Fibroblast of peridontal ligament (primary cell): ENCODE measurements around the gene ZKSCAN1.
A peak's percentile ranks its signal among the peaks of the same experiment; 100 is the strongest.

Experiments
- DNase-seq: peaks from one replicate; pipeline ENCODE4 v3.0.0-alpha.2; 2010; ENCODE audit errors: extremely low read depth

The ZKSCAN1 gene

GRCh38 chr7:100080907-100081534 lies 65.6 kb downstream of the ZKSCAN1 start:
- DNase-seq: peak; percentile 15

GRCh38 chr7:100081535-100082102 lies 66.2 kb downstream of the ZKSCAN1 start, which contains the start of gene ZNF3:
TSS of gene ZNF3 (minus strand) at chr7:100081723. CDS start at chr7:100077357, 4,366 bp downstream.
- DNase-seq: peak; percentile 99

- DNase-seq: no peak
These were observed 67.6 kb downstream of the ZKSCAN1 start for GRCh38 chr7:100082978-100083377.

GRCh38 chr7:100085515-100085914 lies 70.1 kb downstream of the ZKSCAN1 start:
- no peak for DNase-seq

GRCh38 chr7:100087055-100087750 lies 71.8 kb downstream of the ZKSCAN1 start:
- DNase-seq: peak; percentile 97

- no peak for DNase-seq
These were observed 72.8 kb downstream of the ZKSCAN1 start for GRCh38 chr7:100088095-100088620.

GRCh38 chr7:100088621-100089457 lies 73.4 kb downstream of the ZKSCAN1 start, which contains the start of gene COPS6:
TSS of gene COPS6 (plus strand) at chr7:100088969. CDS start at chr7:100088991, 22 bp downstream.
- DNase-seq: peak; percentile 65

GRCh38 chr7:100089458-100090196 lies 74.2 kb downstream of the ZKSCAN1 start:
- DNase-seq: peak; percentile 31

GRCh38 chr7:100090527-100091410 lies 75.4 kb downstream of the ZKSCAN1 start:
- DNase-seq: no peak
